ENCODE data around the gene TRIM38. TPM values are rescaled to one million over a fixed set of nuclear protein-coding genes. Genes with fewer than 3 reads are reported as not detected.

The TRIM38 gene
- total RNA-seq, 1 experiment from 2014 or later: 17.0 TPM

DNA sequence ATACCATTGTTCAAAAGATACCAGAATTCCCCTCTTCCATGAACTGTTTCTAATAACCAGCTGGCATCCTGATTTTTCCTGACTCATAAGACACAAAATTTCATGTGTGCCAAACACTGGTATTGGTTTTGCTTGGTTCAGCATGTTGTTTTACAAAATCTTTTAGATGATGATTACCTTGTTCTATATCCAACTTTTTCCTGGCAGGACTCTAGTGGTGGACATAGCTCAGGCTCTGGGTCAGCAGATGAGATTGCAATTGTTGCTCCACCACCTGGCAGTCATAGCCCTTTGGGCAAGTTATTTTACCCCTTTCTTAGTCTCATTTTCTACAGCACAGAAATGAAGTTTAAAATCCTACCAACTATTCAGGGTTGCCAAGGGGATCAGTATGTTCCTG lies 6.2 kb downstream of the TRIM38 start:
- no peaks in the 10 kb centered on the region for H3K9me2 ChIP-seq (replicated peaks; ENCODE audit: insufficient read depth, low read length)
- no peak overlapping the region for H3K4me3 ChIP-seq (ENCODE audit: low read length)
- H2AFZ ChIP-seq (ENCODE audit: low read length): no peak overlapping the region
- H3K27me3 ChIP-seq (ENCODE audit: low read length): no peaks in the 10 kb centered on the region
- H3K27ac ChIP-seq (ENCODE audit: low read length): no peak overlapping the region
- H3K4me2 ChIP-seq (ENCODE audit: low read depth, low read length, poor library complexity, severe bottlenecking): peak overlapping the region; percentile 8
- DNase-seq: no peak
- H4K20me1 ChIP-seq (ENCODE audit: insufficient read depth, low read depth, low read length): 0 out of 2 replicates have a peak, but pooled peaks cover 5% of the 10 kb centered on the region
- peaks cover 50% of the 10 kb centered on the region for H3K79me2 ChIP-seq (ENCODE audit: low read length)
- H3K9me3 ChIP-seq (ENCODE audit: low read length): no peaks in the 10 kb centered on the region
- no peak overlapping the region for H3K9ac ChIP-seq (ENCODE audit: low read length)
- H3K36me3 ChIP-seq (ENCODE audit: insufficient read depth, low read length): peaks cover 72% of the 10 kb centered on the region
- H3K4me1 ChIP-seq (ENCODE audit: low read length): peaks cover 47% of the 10 kb centered on the region

DNA sequence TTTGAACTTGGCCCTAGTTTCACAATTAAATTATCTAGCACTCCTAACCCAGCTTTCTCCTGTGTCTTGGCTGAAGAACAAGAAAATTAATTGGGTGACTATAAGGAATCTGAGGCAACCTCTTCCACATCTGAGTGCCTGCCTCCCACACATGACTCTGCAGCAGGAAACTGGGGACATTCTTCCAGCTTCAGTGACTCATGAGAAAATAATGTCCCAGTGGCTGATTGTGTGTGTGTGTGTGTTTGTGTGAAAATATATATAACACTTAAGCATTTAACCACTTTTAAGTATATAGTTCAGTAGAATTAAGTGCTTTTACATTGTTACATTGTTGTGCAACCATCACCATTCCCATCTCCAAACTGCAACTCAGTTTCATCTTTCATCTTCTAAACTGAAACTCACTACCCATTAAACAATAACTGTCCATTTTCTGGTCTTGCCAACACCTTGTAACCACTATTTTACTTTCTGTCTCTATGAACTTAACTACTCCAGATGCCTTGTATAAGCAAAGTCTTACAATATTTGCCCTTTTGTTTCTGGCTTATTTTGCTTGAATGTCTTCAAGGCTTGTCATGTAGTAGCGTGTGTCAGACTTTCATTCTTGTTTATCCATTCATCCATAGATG lies 8.7 kb downstream of the TRIM38 start:
- Histone ChIP-seq H4K20me1 (ENCODE audit: insufficient read depth, low read depth, low read length) (0 out of 2 replicates have a peak, but pooled peaks cover 6% of the 10 kb centered on the region), H3K79me2 (ENCODE audit: low read length) (peaks cover 32% of the 10 kb centered on the region), H2AFZ (ENCODE audit: low read length) (no peak overlapping the region), H3K4me2 (ENCODE audit: low read depth, low read length, poor library complexity, severe bottlenecking) (no peak overlapping the region), H3K4me1 (ENCODE audit: low read length) (peaks cover 22% of the 10 kb centered on the region), H3K9me3 (ENCODE audit: low read length) (no peaks in the 10 kb centered on the region), H3K27me3 (ENCODE audit: low read length) (no peaks in the 10 kb centered on the region), H3K9ac (ENCODE audit: low read length) (no peak overlapping the region), H3K36me3 (ENCODE audit: insufficient read depth, low read length) (peaks cover 78% of the 10 kb centered on the region), H3K4me3 (ENCODE audit: low read length) (no peak overlapping the region), H3K9me2 (replicated peaks; ENCODE audit: insufficient read depth, low read length) (no peaks in the 10 kb centered on the region), H3K27ac (ENCODE audit: low read length) (no peak overlapping the region)
- DNase-seq: no peak

DNA sequence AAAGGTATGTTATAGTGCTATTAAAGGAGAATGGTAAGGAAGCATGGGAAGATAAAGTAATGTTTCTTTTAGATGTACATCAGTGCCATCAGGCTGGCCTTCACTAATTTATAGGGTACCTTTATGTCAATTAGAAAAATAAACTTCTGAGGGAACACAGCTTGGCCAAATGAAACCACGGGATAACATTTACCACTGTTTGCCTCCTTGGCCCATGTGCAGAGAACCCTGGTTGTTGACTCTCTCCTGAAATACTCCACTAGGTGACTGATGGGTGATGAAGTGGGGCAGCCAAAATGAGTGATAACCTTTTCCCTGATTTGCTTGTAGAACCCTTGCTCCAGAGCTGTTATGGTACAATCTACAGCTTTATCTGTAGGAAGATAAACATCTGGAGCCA lies 9.5 kb downstream of the TRIM38 start:
- Histone ChIP-seq H4K20me1 (ENCODE audit: insufficient read depth, low read depth, low read length) (0 out of 2 replicates have a peak, but pooled peaks cover 4% of the 10 kb centered on the region), H3K4me1 (ENCODE audit: low read length) (peaks cover 14% of the 10 kb centered on the region), H3K79me2 (ENCODE audit: low read length) (peaks cover 31% of the 10 kb centered on the region)

GRCh38 chr6:25972902-25973301 lies 10.3 kb downstream of the TRIM38 start:
- Histone ChIP-seq H3K27me3 (ENCODE audit: low read length) (no peaks in the 10 kb centered on the region), H3K4me2 (ENCODE audit: low read depth, low read length, poor library complexity, severe bottlenecking) (no peak overlapping the region), H3K9me2 (replicated peaks; ENCODE audit: insufficient read depth, low read length) (no peaks in the 10 kb centered on the region), H3K9ac (ENCODE audit: low read length) (no peak overlapping the region), H3K79me2 (ENCODE audit: low read length) (peaks cover 25% of the 10 kb centered on the region), H3K36me3 (ENCODE audit: insufficient read depth, low read length) (peaks cover 76% of the 10 kb centered on the region), H3K4me3 (ENCODE audit: low read length) (no peak overlapping the region), H3K9me3 (ENCODE audit: low read length) (no peaks in the 10 kb centered on the region), H2AFZ (ENCODE audit: low read length) (no peak overlapping the region), H3K27ac (ENCODE audit: low read length) (no peak overlapping the region), H3K4me1 (ENCODE audit: low read length) (peaks cover 6% of the 10 kb centered on the region), H4K20me1 (ENCODE audit: insufficient read depth, low read depth, low read length) (0 out of 2 replicates have a peak, but pooled peaks cover 4% of the 10 kb centered on the region)
- DNase-seq: no peak

More for the DNA sequence above, 9.5 kb downstream of the TRIM38 start:
- no peak overlapping the region for H3K9ac ChIP-seq (ENCODE audit: low read length)
- DNase-seq: no peak
- H3K27ac ChIP-seq (ENCODE audit: low read length): no peak overlapping the region
- no peak overlapping the region for H3K4me3 ChIP-seq (ENCODE audit: low read length)
- no peaks in the 10 kb centered on the region for H3K9me3 ChIP-seq (ENCODE audit: low read length)
- H3K4me2 ChIP-seq (ENCODE audit: low read depth, low read length, poor library complexity, severe bottlenecking): no peak overlapping the region
- H2AFZ ChIP-seq (ENCODE audit: low read length): no peak overlapping the region
- H3K9me2 ChIP-seq (replicated peaks; ENCODE audit: insufficient read depth, low read length): no peaks in the 10 kb centered on the region
- H3K36me3 ChIP-seq (ENCODE audit: insufficient read depth, low read length): peaks cover 78% of the 10 kb centered on the region
- no peaks in the 10 kb centered on the region for H3K27me3 ChIP-seq (ENCODE audit: low read length)

GRCh38 chr6:25973923-25974555 lies 11.4 kb downstream of the TRIM38 start:
- Histone ChIP-seq H3K79me2 (ENCODE audit: low read length) (peaks cover 17% of the 10 kb centered on the region), H2AFZ (ENCODE audit: low read length) (no peak overlapping the region), H3K27me3 (ENCODE audit: low read length) (no peaks in the 10 kb centered on the region), H3K4me2 (ENCODE audit: low read depth, low read length, poor library complexity, severe bottlenecking) (no peak overlapping the region), H3K4me3 (ENCODE audit: low read length) (no peak overlapping the region), H3K9me2 (replicated peaks; ENCODE audit: insufficient read depth, low read length) (no peaks in the 10 kb centered on the region), H3K4me1 (ENCODE audit: low read length) (no peaks in the 10 kb centered on the region), H3K27ac (ENCODE audit: low read length) (no peak overlapping the region), H4K20me1 (ENCODE audit: insufficient read depth, low read depth, low read length) (0 out of 2 replicates have a peak, but pooled peaks cover 4% of the 10 kb centered on the region), H3K9me3 (ENCODE audit: low read length) (no peaks in the 10 kb centered on the region), H3K36me3 (ENCODE audit: insufficient read depth, low read length) (peaks cover 69% of the 10 kb centered on the region), H3K9ac (ENCODE audit: low read length) (no peak overlapping the region)
- DNase-seq: no peak

DNA sequence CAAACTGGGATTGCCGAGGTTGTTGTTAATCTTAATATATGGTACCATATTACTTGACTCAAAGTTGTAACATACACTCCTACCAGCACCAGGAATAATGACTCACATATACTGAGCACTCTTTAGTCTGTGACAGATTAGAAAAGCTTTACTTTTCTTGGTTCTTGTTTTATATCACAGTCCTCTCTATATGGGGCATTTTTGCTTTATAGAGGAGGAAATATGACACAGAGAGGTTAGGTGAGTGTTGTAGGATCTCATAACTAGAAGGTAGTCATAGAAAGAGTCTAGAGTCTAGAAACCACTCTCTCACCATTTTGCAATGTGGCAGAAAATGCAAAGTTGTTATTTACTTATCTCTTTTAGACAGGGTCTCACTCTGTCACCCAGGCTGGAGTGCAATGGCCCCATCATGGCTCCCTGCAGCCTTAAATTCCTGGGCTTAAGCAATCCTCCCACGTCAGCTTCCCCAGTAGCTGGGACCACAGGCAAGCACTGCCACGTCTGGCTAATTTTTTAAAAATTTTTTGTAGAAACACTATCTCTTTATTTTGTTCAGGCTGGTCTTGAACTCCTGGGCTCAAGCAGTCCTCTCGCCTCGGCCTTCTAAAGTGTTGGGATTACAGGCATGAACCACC lies 13.4 kb downstream of the TRIM38 start:
- 0 out of 2 replicates have a peak, but pooled peaks cover 4% of the 10 kb centered on the region for H4K20me1 ChIP-seq (ENCODE audit: insufficient read depth, low read depth, low read length)

DNA sequence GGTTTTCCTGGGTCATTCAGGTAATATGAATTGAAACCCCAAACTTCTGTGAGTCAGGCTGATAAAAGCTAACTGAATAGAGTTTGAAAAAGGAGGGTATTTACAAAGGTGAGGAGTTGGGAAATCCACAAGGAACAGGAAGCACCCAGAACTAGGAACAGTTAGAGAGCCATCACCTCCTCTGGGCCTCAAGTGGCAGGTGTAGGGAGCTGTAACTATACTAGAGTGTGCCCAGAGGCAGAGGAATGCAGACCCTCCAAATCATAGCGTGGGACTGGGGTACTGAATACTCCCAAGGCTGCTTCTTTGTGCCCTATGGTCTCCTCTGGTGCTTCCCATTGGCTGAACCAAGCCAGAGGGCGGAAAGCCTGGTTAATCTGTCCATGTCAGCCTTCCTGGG lies 18.3 kb downstream of the TRIM38 start:
- Histone ChIP-seq H3K27ac (ENCODE audit: low read length) (no peak overlapping the region), H3K9me3 (ENCODE audit: low read length) (no peaks in the 10 kb centered on the region), H4K20me1 (ENCODE audit: insufficient read depth, low read depth, low read length) (0 out of 2 replicates have a peak, but pooled peaks cover 4% of the 10 kb centered on the region), H3K36me3 (ENCODE audit: insufficient read depth, low read length) (peaks cover 69% of the 10 kb centered on the region), H3K27me3 (ENCODE audit: low read length) (no peaks in the 10 kb centered on the region), H3K4me2 (ENCODE audit: low read depth, low read length, poor library complexity, severe bottlenecking) (no peak overlapping the region), H3K4me1 (ENCODE audit: low read length) (no peaks in the 10 kb centered on the region), H3K4me3 (ENCODE audit: low read length) (no peak overlapping the region), H3K9me2 (replicated peaks; ENCODE audit: insufficient read depth, low read length) (no peaks in the 10 kb centered on the region), H2AFZ (ENCODE audit: low read length) (no peak overlapping the region), H3K79me2 (ENCODE audit: low read length) (peaks cover 17% of the 10 kb centered on the region), H3K9ac (ENCODE audit: low read length) (no peak overlapping the region)
- no peak for DNase-seq

More for the DNA sequence above, 13.4 kb downstream of the TRIM38 start:
- Histone ChIP-seq H3K36me3 (ENCODE audit: insufficient read depth, low read length) (peaks cover 73% of the 10 kb centered on the region), H2AFZ (ENCODE audit: low read length) (no peak overlapping the region), H3K4me3 (ENCODE audit: low read length) (no peak overlapping the region), H3K9ac (ENCODE audit: low read length) (no peak overlapping the region), H3K4me2 (ENCODE audit: low read depth, low read length, poor library complexity, severe bottlenecking) (no peak overlapping the region), H3K27me3 (ENCODE audit: low read length) (no peaks in the 10 kb centered on the region), H3K79me2 (ENCODE audit: low read length) (peaks cover 19% of the 10 kb centered on the region), H3K9me3 (ENCODE audit: low read length) (no peaks in the 10 kb centered on the region), H3K9me2 (replicated peaks; ENCODE audit: insufficient read depth, low read length) (no peaks in the 10 kb centered on the region), H3K4me1 (ENCODE audit: low read length) (no peaks in the 10 kb centered on the region), H3K27ac (ENCODE audit: low read length) (no peak overlapping the region)
- no peak for DNase-seq

DNA sequence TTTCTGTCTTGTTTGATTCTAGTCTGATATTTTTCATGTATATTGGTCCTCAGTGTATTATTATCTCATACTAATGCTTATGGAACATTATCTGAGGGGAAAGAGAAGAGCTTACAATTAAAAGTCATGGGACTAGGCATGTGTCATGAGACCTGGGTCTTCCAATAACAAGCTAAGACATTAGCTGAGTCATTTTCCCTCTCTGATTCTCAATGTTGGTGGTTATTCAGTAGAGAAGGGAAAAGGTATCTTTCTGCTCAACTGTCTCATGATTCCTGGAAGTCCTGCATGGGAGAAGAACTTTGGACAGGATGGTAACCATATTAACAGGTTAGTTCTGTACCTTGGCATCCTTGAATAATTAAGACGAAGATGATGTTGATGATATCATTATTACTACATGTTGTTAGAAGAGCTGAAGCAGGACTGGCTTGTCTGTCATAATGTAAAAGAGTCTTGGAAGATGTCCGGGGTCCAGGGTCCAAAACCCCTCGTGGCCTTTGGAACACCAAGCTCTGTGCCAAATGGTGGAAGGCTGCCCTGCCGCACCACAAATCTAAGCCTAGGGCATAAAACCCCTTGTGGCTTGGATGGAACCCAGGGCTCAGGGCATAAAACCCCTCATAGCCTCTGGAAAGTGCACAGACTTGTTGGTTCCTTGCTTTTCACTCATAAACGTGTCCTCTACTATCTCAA lies 19.1 kb downstream of the TRIM38 start:
- H2AFZ ChIP-seq (ENCODE audit: low read length): no peak overlapping the region
- no peak overlapping the region for H3K9ac ChIP-seq (ENCODE audit: low read length)
- no peaks in the 10 kb centered on the region for H4K20me1 ChIP-seq (ENCODE audit: insufficient read depth, low read depth, low read length)
- no peaks in the 10 kb centered on the region for H3K9me3 ChIP-seq (ENCODE audit: low read length)
- H3K27ac ChIP-seq (ENCODE audit: low read length): no peak overlapping the region
- H3K9me2 ChIP-seq (replicated peaks; ENCODE audit: insufficient read depth, low read length): no peaks in the 10 kb centered on the region
- H3K4me1 ChIP-seq (ENCODE audit: low read length): no peaks in the 10 kb centered on the region
- H3K27me3 ChIP-seq (ENCODE audit: low read length): no peaks in the 10 kb centered on the region
- H3K4me2 ChIP-seq (ENCODE audit: low read depth, low read length, poor library complexity, severe bottlenecking): no peak overlapping the region
- peaks cover 67% of the 10 kb centered on the region for H3K36me3 ChIP-seq (ENCODE audit: insufficient read depth, low read length)
- no peak for DNase-seq
- H3K4me3 ChIP-seq (ENCODE audit: low read length): no peak overlapping the region
- H3K79me2 ChIP-seq (ENCODE audit: low read length): peaks cover 9% of the 10 kb centered on the region
